Measurements from ENCODE around the gene FNDC10.
"Not testable (repeated sequence)": the region's sequence is repeated elsewhere in the genome, so short reads cannot be mapped to it uniquely, and the experiment has no call there.

FNDC10 gene

GRCh38 chr1:1559066-1559465 is 40.9 kb downstream of the FNDC10 start:
- Histone ChIP-seq H4K20me1 (peaks cover 82 to 100% (median 100%) of the 10 kb centered on the region in 11 experiments), H3K4me1 (peaks cover 16 to 37% (median 28%) of the 10 kb centered on the region in 10 experiments; a peak in 19 of 20 replicates), H3K4me3 (no peak overlapping the region), H3K27ac (no peak overlapping the region), H3K27me3 (no peaks in the 10 kb centered on the region), H3K36me3 (peaks cover 48 to 83% (median 63%) of the 10 kb centered on the region in 11 experiments), H3K9ac (no peak overlapping the region; a peak in 1 of 22 replicates), H3K9me3 (replicated peaks in 1 of 11) (no peaks in the 10 kb centered on the region), H3K4me2 (no peak overlapping the region)
- no peak for TF ChIP-seq Cebpa-rat (IDR thresholded peaks at IDR 0.05)

- Histone ChIP-seq H3K27me3 (no peaks in the 10 kb centered on the region), H3K9me3 (replicated peaks in 1 of 11) (no peaks in the 10 kb centered on the region), H3K4me1 (peaks cover 16 to 33% (median 26%) of the 10 kb centered on the region in 10 experiments; a peak in 19 of 20 replicates), H3K4me3 (no peak overlapping the region), H3K36me3 (peaks cover 43 to 78% (median 58%) of the 10 kb centered on the region in 11 experiments), H3K4me2 (no peak overlapping the region), H4K20me1 (peaks cover 82 to 100% (median 100%) of the 10 kb centered on the region in 11 experiments), H3K9ac (no peak overlapping the region; a peak in 1 of 22 replicates), H3K27ac (no peak overlapping the region)
- TF ChIP-seq Cebpa-rat (IDR thresholded peaks at IDR 0.05), result no peak
Measured at GRCh38 chr1:1558591-1558990, 41.3 kb downstream of the FNDC10 start.

- H3K4me1 ChIP-seq, result peaks cover 13 to 29% (median 20%) of the 10 kb centered on the region in 10 experiments; a peak in 19 of 20 replicates
- peaks cover 34 to 72% (median 49%) of the 10 kb centered on the region in 11 experiments for H3K36me3 ChIP-seq
- not testable (repeated sequence) for H3K27ac ChIP-seq; H3K27me3 ChIP-seq; H3K9ac ChIP-seq; H3K4me3 ChIP-seq; H3K4me2 ChIP-seq; H3K9me3 ChIP-seq (replicated peaks in 1 of 11)
- peaks cover 80 to 100% (median 99%) of the 10 kb centered on the region in 11 experiments for H4K20me1 ChIP-seq
Measured at GRCh38 chr1:1557688-1558087, 42.2 kb downstream of the FNDC10 start.

- H4K20me1 ChIP-seq, result peaks cover 77 to 100% (median 99%) of the 10 kb centered on the region in 11 experiments
- H3K9ac ChIP-seq; H3K27ac ChIP-seq; H3K9me3 ChIP-seq (replicated peaks in 1 of 11); H3K27me3 ChIP-seq; H3K4me3 ChIP-seq; H3K4me2 ChIP-seq: not testable (repeated sequence)
- peaks cover 27 to 72% (median 43%) of the 10 kb centered on the region in 11 experiments for H3K36me3 ChIP-seq
- H3K4me1 ChIP-seq, result peaks cover 8 to 35% (median 22%) of the 10 kb centered on the region in 10 experiments
Measured at GRCh38 chr1:1556961-1557360, 43.0 kb downstream of the FNDC10 start.

- H4K20me1 ChIP-seq, result peaks cover 77 to 100% (median 99%) of the 10 kb centered on the region in 11 experiments
- peaks cover 12 to 40% (median 25%) of the 10 kb centered on the region in 10 experiments for H3K4me1 ChIP-seq
- H3K27ac ChIP-seq, result no peak overlapping the region
- no peaks in the 10 kb centered on the region for H3K9me3 ChIP-seq (replicated peaks in 1 of 11)
- H3K27me3 ChIP-seq, result no peaks in the 10 kb centered on the region
- H3K9ac ChIP-seq, result no peak overlapping the region
- peaks cover 23 to 72% (median 39%) of the 10 kb centered on the region in 11 experiments for H3K36me3 ChIP-seq
- H3K4me3 ChIP-seq, result no peak overlapping the region
- no peak overlapping the region for H3K4me2 ChIP-seq
- TF ChIP-seq Cebpa-rat (IDR thresholded peaks at IDR 0.05), result no peak
Measured at GRCh38 chr1:1556505-1556904, 43.4 kb downstream of the FNDC10 start.

- H3K27ac ChIP-seq, result no peak overlapping the region
- H3K27me3 ChIP-seq, result no peaks in the 10 kb centered on the region
- peak overlapping the region in 7 of 11 experiments; percentile 8 to 36 (median 29); a peak in 6 of 22 replicates for H3K4me2 ChIP-seq
- TF ChIP-seq Cebpa-rat (IDR thresholded peaks at IDR 0.05), result no peak
- H3K9me3 ChIP-seq (replicated peaks in 1 of 11), result no peaks in the 10 kb centered on the region
- H4K20me1 ChIP-seq, result peaks cover 79 to 100% (median 99%) of the 10 kb centered on the region in 11 experiments; a peak in 21 of 22 replicates
- peak overlapping the region in 6 of 11 experiments; percentile 3 to 21 (median 15); a peak in 4 of 22 replicates for H3K9ac ChIP-seq
- H3K4me1 ChIP-seq, result peaks cover 24 to 50% (median 35%) of the 10 kb centered on the region in 10 experiments
- H3K36me3 ChIP-seq, result peaks cover 10 to 59% (median 26%) of the 10 kb centered on the region in 11 experiments; a peak in 21 of 22 replicates
- no peak overlapping the region for H3K4me3 ChIP-seq
Measured at GRCh38 chr1:1554926-1555915, 44.7 kb downstream of the FNDC10 start.

- Histone ChIP-seq H3K36me3 (peaks cover 5 to 53% (median 21%) of the 10 kb centered on the region in 11 experiments; a peak in 17 of 22 replicates), H3K27me3 (no peaks in the 10 kb centered on the region), H4K20me1 (peaks cover 77 to 100% (median 97%) of the 10 kb centered on the region in 11 experiments; a peak in 21 of 22 replicates), H3K4me1 (peaks cover 25 to 50% (median 35%) of the 10 kb centered on the region in 10 experiments), H3K4me3 (no peak overlapping the region), H3K9ac (peak overlapping the region in 6 of 11 experiments; percentile 11 to 38 (median 20); a peak in 4 of 22 replicates), H3K27ac (no peak overlapping the region), H3K4me2 (peak overlapping the region in 6 of 11 experiments; percentile 8 to 36 (median 24); a peak in 6 of 22 replicates), H3K9me3 (replicated peaks in 1 of 11) (no peaks in the 10 kb centered on the region)
- no peak for TF ChIP-seq Cebpa-rat (IDR thresholded peaks at IDR 0.05)
Measured at GRCh38 chr1:1554550-1554925, 45.4 kb downstream of the FNDC10 start.

- Histone ChIP-seq H3K36me3 (peaks cover 5 to 50% (median 21%) of the 10 kb centered on the region in 11 experiments; a peak in 17 of 22 replicates), H3K4me3 (no peak overlapping the region), H4K20me1 (peaks cover 72 to 100% (median 96%) of the 10 kb centered on the region in 11 experiments; a peak in 21 of 22 replicates), H3K27ac (no peak overlapping the region), H3K9me3 (replicated peaks in 1 of 11) (no peaks in the 10 kb centered on the region), H3K27me3 (no peaks in the 10 kb centered on the region), H3K4me2 (0 out of 22 replicates have a peak overlapping the region, but pooled peaks of 1 of the 11 experiments have one; percentile 18), H3K9ac (peak overlapping the region in 4 of 11 experiments; percentile 11 to 38 (median 23); a peak in 2 of 22 replicates), H3K4me1 (peaks cover 25 to 50% (median 35%) of the 10 kb centered on the region in 10 experiments)
- TF ChIP-seq Cebpa-rat (IDR thresholded peaks at IDR 0.05), result no peak
Measured at GRCh38 chr1:1553821-1554494, 46.0 kb downstream of the FNDC10 start.
